Liver (tissue), 9 donors: ENCODE measurements around the gene KRT34. TPM values are rescaled to one million over a fixed set of nuclear protein-coding genes. Genes with fewer than 3 reads are reported as not detected.

Experiments used
- DNase-seq: peaks from one replicate; pipeline ENCODE4 v3.0.0-alpha.2; 2017; ENCODE audit warnings: low spot score
- H3K27ac ChIP-seq, 2 donors: one replicate each; pipeline ENCODE4 v1.7.0; 2013; ENCODE audit warnings: inconsistent platforms in 2 of 2, low read length in 2 of 2, control low read depth in 1 of 2, low read depth in 1 of 2, mild to moderate bottlenecking in 1 of 2
- H3K27me3 ChIP-seq, 4 donors: one replicate each; pipeline versions ENCODE4 v1.6.1 to v1.7.0; 2013; ENCODE audit warnings: low read length in 3 of 4, inconsistent platforms in 1 of 4, mild to moderate bottlenecking in 1 of 4, moderate library complexity in 1 of 4; ENCODE audit not compliant: control insufficient read depth in 4 of 4, insufficient read depth in 4 of 4
- H3K36me3 ChIP-seq, 4 donors: one replicate each; pipeline versions ENCODE4 v1.6.1 to v1.7.0; 2013; ENCODE audit warnings: low read length in 3 of 4, mild to moderate bottlenecking in 3 of 4, low read depth in 1 of 4, moderate library complexity in 1 of 4; ENCODE audit not compliant: control insufficient read depth in 4 of 4, insufficient read depth in 3 of 4
- H3K4me1 ChIP-seq, 4 donors: one replicate each; pipeline versions ENCODE4 v1.6.1 to v1.7.0; 2013; ENCODE audit warnings: low read length in 3 of 4, mild to moderate bottlenecking in 3 of 4, moderate library complexity in 1 of 4; ENCODE audit not compliant: control insufficient read depth in 4 of 4, insufficient read depth in 4 of 4
- H3K4me3 ChIP-seq, 3 donors: one replicate each; pipeline versions ENCODE4 v1.6.1 to v1.7.0; 2013; ENCODE audit warnings: low read length in 3 of 3, control low read depth in 1 of 3, low read depth in 1 of 3, mild to moderate bottlenecking in 1 of 3
- H3K9ac ChIP-seq, 2 donors: one replicate each; pipeline ENCODE4 v1.7.0; 2013; ENCODE audit warnings: low read length in 2 of 2, mild to moderate bottlenecking in 2 of 2, moderate library complexity in 2 of 2, control low read depth in 1 of 2, low read depth in 1 of 2
- H3K9me3 ChIP-seq, 4 donors: one replicate each; pipeline versions ENCODE4 v1.6.1 to v1.7.0; 2013; ENCODE audit warnings: low read length in 3 of 4; ENCODE audit not compliant: control insufficient read depth in 4 of 4
- EGR1 ChIP-seq, 2 donors: IDR thresholded peaks; 2 replicates each; pipeline ENCODE4 v1.6.1; 2016 to 2018; ENCODE audit warnings: antibody characterized with exemption in 2 of 2, low read depth in 2 of 2
- FOXA1 ChIP-seq: IDR thresholded peaks from 2 replicates; pipeline ENCODE4 v1.6.1; 2016; ENCODE audit warnings: antibody characterized with exemption
- GABPA ChIP-seq, 2 donors: IDR thresholded peaks in 1 of 2; conservative IDR thresholded peaks in 1 of 2; 2 replicates each; pipeline ENCODE4 v1.6.1; 2016; ENCODE audit warnings: antibody characterized with exemption in 2 of 2, mild to moderate bottlenecking in 1 of 2, moderate library complexity in 1 of 2
- HNF4A ChIP-seq, 2 donors: conservative IDR thresholded peaks; 2 replicates each; pipeline ENCODE4 v1.6.1; 2016; ENCODE audit warnings: antibody characterized with exemption in 2 of 2, mild to moderate bottlenecking in 2 of 2
- HNF4G ChIP-seq: IDR thresholded peaks from 2 replicates; pipeline ENCODE4 v1.6.1; 2016; ENCODE audit warnings: antibody characterized with exemption
- JUND ChIP-seq, 2 donors: IDR thresholded peaks; 2 replicates each; pipeline ENCODE4 v1.6.1; 2016; ENCODE audit warnings: antibody characterized with exemption in 2 of 2
- NR2F2 ChIP-seq: IDR thresholded peaks from 2 replicates; pipeline ENCODE4 v1.6.1; 2016; ENCODE audit warnings: antibody characterized with exemption
- RAD21 ChIP-seq, 2 donors: IDR thresholded peaks; 2 replicates each; pipeline ENCODE4 v1.6.1; 2016; ENCODE audit warnings: antibody characterized with exemption in 2 of 2, mild to moderate bottlenecking in 2 of 2
- SP1 ChIP-seq: IDR thresholded peaks from 2 replicates; pipeline ENCODE4 v1.6.1; 2018; ENCODE audit warnings: antibody characterized with exemption, mild to moderate bottlenecking
- TAF1 ChIP-seq: conservative IDR thresholded peaks from 2 replicates; pipeline ENCODE4 v1.6.1; 2016; ENCODE audit warnings: antibody characterized with exemption, mild to moderate bottlenecking
- YY1 ChIP-seq: IDR thresholded peaks from 2 replicates; pipeline ENCODE4 v1.6.1; 2016; ENCODE audit warnings: antibody characterized with exemption, mild to moderate bottlenecking
- WGBS: extraction: QIAGEN DNeasy Blood & Tissue Kit; methylation state at CpG from one replicate; pipeline ENCODE4 v1.1.7; 2013; 5-methylcytosine and 5-hydroxymethylcytosine counted together
- polyA plus RNA-seq, 2 donors: library from polyadenylated mRNA; stranded (reverse) in 1 of 2; unstranded in 1 of 2; fragments of 200-250 nt in 1 of 2; fragments of >200 nt in 1 of 2; fragmentation: Nextera tagmentation in 1 of 2; extraction: Ambion mirVana in 1 of 2; gene quantifications; one replicate each; pipeline versions ENCODE4 v1.2.1 to v1.2.3, GENCODE V29; 2013 to 2015
- total RNA-seq, 2 donors: library from RNA; depleted of rRNA; stranded (reverse); fragments of >200 nt; gene quantifications; one replicate each; pipeline ENCODE4 v1.2.3, GENCODE V29; 2014
- TF ChIP-seq, protein P1 (sequence below): fragments of 150-350 bp; IDR thresholded peaks from 2 replicates; pipeline ENCODE4 v1.5.1; 2017; ENCODE audit warnings: improper control_type of control experiment, low read depth, low read length; ENCODE audit not compliant: missing input control
- TF ChIP-seq, protein P2 (sequence below): IDR thresholded peaks from 2 replicates; pipeline ENCODE4 v1.6.1; 2016; ENCODE audit warnings: antibody characterized with exemption
- TF ChIP-seq, protein P3 (sequence below): IDR thresholded peaks from 2 replicates; pipeline ENCODE4 v1.6.1; 2016; ENCODE audit warnings: antibody characterized with exemption
- TF ChIP-seq, protein P4 (sequence below): IDR thresholded peaks from 2 replicates; pipeline ENCODE4 v1.6.1; 2016; ENCODE audit warnings: antibody characterized with exemption, mild to moderate bottlenecking
- TF ChIP-seq, protein P5 (sequence below): IDR thresholded peaks from 2 replicates; pipeline ENCODE4 v1.6.1; 2016; ENCODE audit warnings: antibody characterized with exemption
- donor health status: healthy.
- donor health status: healthy.
- donor health status: healthy.
- donor health status: healthy.
- donor health status: healthy.

The KRT34 gene
- total and polyA plus RNA-seq, 4 donors, result not detected

DNA sequence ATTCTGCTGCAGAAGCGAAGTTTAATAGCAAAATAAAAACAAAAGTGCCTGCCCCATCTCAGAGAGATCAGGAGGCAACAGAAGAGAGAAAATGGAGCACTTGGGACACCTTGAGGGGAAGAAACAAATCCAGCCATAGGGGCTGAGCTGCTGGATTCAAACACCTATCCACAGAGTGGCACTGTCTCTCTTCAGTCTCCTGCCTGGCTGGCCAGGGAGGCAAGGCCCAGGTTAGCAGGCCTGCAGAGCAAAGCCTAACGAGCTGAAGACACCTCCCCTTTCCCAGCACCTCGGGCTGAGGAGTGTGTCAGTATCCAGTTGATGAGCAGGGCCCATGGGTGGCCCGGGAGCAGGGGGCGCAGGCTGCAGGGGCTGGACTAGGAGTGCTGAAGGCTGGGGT is 24.1 kb upstream of the KRT34 start (continued):
- TF ChIP-seq, protein P1, sequence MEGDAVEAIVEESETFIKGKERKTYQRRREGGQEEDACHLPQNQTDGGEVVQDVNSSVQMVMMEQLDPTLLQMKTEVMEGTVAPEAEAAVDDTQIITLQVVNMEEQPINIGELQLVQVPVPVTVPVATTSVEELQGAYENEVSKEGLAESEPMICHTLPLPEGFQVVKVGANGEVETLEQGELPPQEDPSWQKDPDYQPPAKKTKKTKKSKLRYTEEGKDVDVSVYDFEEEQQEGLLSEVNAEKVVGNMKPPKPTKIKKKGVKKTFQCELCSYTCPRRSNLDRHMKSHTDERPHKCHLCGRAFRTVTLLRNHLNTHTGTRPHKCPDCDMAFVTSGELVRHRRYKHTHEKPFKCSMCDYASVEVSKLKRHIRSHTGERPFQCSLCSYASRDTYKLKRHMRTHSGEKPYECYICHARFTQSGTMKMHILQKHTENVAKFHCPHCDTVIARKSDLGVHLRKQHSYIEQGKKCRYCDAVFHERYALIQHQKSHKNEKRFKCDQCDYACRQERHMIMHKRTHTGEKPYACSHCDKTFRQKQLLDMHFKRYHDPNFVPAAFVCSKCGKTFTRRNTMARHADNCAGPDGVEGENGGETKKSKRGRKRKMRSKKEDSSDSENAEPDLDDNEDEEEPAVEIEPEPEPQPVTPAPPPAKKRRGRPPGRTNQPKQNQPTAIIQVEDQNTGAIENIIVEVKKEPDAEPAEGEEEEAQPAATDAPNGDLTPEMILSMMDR, result no peak
- TF ChIP-seq YY1 (no peak), FOXA1 (no peak), JUND (IDR thresholded peaks at IDR 0.05) (no peak), EGR1 (IDR thresholded peaks at IDR 0.05; ENCODE audit: low read depth in 2 of 2) (no peak), RAD21 (IDR thresholded peaks at IDR 0.05) (no peak), HNF4A (conservative IDR thresholded peaks at IDR 0.05) (no peak), GABPA (IDR thresholded peaks at IDR 0.05 in 1 of 2, conservative IDR thresholded peaks at IDR 0.05 in 1 of 2) (no peak), NR2F2 (no peak)
- TF ChIP-seq, protein P2, sequence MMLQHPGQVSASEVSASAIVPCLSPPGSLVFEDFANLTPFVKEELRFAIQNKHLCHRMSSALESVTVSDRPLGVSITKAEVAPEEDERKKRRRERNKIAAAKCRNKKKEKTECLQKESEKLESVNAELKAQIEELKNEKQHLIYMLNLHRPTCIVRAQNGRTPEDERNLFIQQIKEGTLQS, result no peak

DNA sequence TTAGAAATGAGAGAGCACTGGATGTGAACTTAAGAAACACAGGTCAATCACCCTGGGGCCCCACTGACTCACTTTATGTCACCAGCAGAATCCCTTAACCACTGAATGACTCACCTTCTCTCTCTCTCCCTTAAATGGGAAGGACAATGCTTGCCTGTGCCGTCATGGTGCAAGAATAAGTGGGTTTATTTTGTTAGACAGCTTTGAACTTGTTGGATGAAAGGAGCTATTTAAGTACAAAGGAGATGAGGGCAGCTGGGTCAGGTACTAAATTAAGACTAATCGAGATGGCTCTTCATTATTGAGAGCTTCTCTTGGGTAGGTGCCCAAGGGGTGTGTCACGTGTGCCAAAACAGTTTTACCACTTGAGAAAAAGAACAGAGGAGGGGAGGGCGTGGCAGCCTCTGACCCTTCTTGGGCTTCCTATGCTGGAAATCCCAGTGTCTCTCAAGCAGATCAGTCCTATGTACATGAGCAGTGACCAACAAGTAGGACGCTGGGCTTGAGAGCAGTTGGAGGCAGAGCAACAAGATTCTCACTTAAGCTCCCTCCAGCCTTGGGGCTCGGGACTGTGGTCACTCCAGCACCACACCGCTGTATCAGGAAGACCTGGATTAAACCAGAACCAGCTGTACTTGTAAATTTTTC is 22.0 kb upstream of the KRT34 start:
- DNase-seq, result no peak
- TF ChIP-seq NR2F2 (no peak), HNF4G (no peak), YY1 (no peak), GABPA (IDR thresholded peaks at IDR 0.05 in 1 of 2, conservative IDR thresholded peaks at IDR 0.05 in 1 of 2) (no peak), SP1 (no peak), TAF1 (no peak), EGR1 (IDR thresholded peaks at IDR 0.05; ENCODE audit: low read depth in 2 of 2) (no peak)
- TF ChIP-seq, protein P3, sequence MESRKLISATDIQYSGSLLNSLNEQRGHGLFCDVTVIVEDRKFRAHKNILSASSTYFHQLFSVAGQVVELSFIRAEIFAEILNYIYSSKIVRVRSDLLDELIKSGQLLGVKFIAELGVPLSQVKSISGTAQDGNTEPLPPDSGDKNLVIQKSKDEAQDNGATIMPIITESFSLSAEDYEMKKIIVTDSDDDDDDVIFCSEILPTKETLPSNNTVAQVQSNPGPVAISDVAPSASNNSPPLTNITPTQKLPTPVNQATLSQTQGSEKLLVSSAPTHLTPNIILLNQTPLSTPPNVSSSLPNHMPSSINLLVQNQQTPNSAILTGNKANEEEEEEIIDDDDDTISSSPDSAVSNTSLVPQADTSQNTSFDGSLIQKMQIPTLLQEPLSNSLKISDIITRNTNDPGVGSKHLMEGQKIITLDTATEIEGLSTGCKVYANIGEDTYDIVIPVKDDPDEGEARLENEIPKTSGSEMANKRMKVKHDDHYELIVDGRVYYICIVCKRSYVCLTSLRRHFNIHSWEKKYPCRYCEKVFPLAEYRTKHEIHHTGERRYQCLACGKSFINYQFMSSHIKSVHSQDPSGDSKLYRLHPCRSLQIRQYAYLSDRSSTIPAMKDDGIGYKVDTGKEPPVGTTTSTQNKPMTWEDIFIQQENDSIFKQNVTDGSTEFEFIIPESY, result no peak
- TF ChIP-seq, protein P4, sequence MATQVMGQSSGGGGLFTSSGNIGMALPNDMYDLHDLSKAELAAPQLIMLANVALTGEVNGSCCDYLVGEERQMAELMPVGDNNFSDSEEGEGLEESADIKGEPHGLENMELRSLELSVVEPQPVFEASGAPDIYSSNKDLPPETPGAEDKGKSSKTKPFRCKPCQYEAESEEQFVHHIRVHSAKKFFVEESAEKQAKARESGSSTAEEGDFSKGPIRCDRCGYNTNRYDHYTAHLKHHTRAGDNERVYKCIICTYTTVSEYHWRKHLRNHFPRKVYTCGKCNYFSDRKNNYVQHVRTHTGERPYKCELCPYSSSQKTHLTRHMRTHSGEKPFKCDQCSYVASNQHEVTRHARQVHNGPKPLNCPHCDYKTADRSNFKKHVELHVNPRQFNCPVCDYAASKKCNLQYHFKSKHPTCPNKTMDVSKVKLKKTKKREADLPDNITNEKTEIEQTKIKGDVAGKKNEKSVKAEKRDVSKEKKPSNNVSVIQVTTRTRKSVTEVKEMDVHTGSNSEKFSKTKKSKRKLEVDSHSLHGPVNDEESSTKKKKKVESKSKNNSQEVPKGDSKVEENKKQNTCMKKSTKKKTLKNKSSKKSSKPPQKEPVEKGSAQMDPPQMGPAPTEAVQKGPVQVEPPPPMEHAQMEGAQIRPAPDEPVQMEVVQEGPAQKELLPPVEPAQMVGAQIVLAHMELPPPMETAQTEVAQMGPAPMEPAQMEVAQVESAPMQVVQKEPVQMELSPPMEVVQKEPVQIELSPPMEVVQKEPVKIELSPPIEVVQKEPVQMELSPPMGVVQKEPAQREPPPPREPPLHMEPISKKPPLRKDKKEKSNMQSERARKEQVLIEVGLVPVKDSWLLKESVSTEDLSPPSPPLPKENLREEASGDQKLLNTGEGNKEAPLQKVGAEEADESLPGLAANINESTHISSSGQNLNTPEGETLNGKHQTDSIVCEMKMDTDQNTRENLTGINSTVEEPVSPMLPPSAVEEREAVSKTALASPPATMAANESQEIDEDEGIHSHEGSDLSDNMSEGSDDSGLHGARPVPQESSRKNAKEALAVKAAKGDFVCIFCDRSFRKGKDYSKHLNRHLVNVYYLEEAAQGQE, result no peak
- TF ChIP-seq, protein P5, sequence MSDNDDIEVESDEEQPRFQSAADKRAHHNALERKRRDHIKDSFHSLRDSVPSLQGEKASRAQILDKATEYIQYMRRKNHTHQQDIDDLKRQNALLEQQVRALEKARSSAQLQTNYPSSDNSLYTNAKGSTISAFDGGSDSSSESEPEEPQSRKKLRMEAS, result no peak
- TF ChIP-seq, protein P1, result no peak
- H3K4me3 ChIP-seq, result no peak overlapping the region
- no peak overlapping the region for H3K27ac ChIP-seq
- H3K9ac ChIP-seq, result no peak overlapping the region
- peaks cover 0 to 3% (median 0%) of the 10 kb centered on the region in 4 donors for H3K27me3 ChIP-seq
- no peaks in the 10 kb centered on the region for H3K4me1 ChIP-seq
- no peaks in the 10 kb centered on the region for H3K9me3 ChIP-seq
- H3K36me3 ChIP-seq, result no peaks in the 10 kb centered on the region
- WGBS, result 76% methylated on average over 7 of the region's 7 CpGs
